Ishikawa (cell line): ENCODE measurements around the gene MTAP.
A peak's percentile ranks its signal among the peaks of the same experiment; 100 is the strongest.

Source experiments
- CEBPB ChIP-seq: IDR thresholded peaks from 2 replicates; pipeline ENCODE4 v1.6.1; 2012
- CREB1 ChIP-seq: IDR thresholded peaks from 2 replicates; pipeline ENCODE4 v1.6.1; 2012; ENCODE audit warnings: low read depth
- EGR1 ChIP-seq: IDR thresholded peaks from 2 replicates; pipeline ENCODE4 v1.6.1; 2012
- EP300 ChIP-seq: IDR thresholded peaks from 2 replicates; pipeline ENCODE4 v1.6.1; 2012; ENCODE audit warnings: borderline replicate concordance
- FOXM1 ChIP-seq: IDR thresholded peaks from 2 replicates; pipeline ENCODE4 v1.6.1; 2012; ENCODE audit warnings: low read depth, borderline replicate concordance
- NFIC ChIP-seq: IDR thresholded peaks from 2 replicates; pipeline ENCODE4 v1.6.1; 2012
- RAD21 ChIP-seq: IDR thresholded peaks from 2 replicates; pipeline ENCODE4 v1.6.1; 2012; ENCODE audit warnings: low read depth
- TAF1 ChIP-seq: IDR thresholded peaks from 2 replicates; pipeline ENCODE4 v1.6.1; 2012; ENCODE audit warnings: low read depth, mild to moderate bottlenecking
- TCF12 ChIP-seq: IDR thresholded peaks from 2 replicates; pipeline ENCODE4 v1.6.1; 2012; ENCODE audit warnings: low read depth
- TEAD4 ChIP-seq: IDR thresholded peaks from 2 replicates; pipeline ENCODE4 v1.6.1; 2012
- YY1 ChIP-seq: IDR thresholded peaks from 2 replicates; pipeline ENCODE4 v1.6.1; 2012; ENCODE audit warnings: low read depth
- ZBTB7A ChIP-seq: IDR thresholded peaks from 2 replicates; pipeline ENCODE4 v1.6.1; 2012; ENCODE audit warnings: low read depth
- TF ChIP-seq, protein P1 (sequence below): IDR thresholded peaks from 2 replicates; pipeline ENCODE4 v1.6.1; 2012; ENCODE audit warnings: low read depth, mild to moderate bottlenecking
- TF ChIP-seq, protein P2 (sequence below): IDR thresholded peaks from 2 replicates; pipeline ENCODE4 v1.6.1; 2012
- TF ChIP-seq, protein P3 (sequence below): IDR thresholded peaks from 2 replicates; pipeline ENCODE4 v1.6.1; 2012

MTAP gene

DNA sequence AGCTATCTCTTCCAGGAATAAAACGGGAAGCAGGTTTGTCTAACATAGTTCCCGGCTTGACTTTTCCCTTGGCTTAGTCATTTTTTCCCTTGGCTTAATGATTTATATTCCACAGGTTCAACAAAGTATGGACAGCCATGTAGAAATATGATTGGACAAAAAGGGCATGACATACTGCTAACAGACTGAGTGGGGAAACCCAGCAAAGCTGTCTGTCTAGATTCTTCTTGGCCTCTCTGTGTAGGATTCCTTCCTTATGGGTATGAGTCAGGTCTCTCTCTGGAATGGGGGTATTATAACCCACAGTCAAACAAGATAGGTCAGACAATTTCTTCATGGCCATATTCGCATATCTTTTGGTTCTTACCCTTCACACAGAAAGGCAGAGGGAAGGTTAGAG is 5.7 kb upstream of the MTAP start:
- TF ChIP-seq RAD21 (no peak), CEBPB (no peak), EGR1 (no peak), TAF1 (no peak), EP300 (no peak), TCF12 (no peak), FOXM1 (no peak), CREB1 (no peak), TEAD4 (no peak), ZBTB7A (no peak), NFIC (no peak), YY1 (no peak)
- TF ChIP-seq, protein P1, sequence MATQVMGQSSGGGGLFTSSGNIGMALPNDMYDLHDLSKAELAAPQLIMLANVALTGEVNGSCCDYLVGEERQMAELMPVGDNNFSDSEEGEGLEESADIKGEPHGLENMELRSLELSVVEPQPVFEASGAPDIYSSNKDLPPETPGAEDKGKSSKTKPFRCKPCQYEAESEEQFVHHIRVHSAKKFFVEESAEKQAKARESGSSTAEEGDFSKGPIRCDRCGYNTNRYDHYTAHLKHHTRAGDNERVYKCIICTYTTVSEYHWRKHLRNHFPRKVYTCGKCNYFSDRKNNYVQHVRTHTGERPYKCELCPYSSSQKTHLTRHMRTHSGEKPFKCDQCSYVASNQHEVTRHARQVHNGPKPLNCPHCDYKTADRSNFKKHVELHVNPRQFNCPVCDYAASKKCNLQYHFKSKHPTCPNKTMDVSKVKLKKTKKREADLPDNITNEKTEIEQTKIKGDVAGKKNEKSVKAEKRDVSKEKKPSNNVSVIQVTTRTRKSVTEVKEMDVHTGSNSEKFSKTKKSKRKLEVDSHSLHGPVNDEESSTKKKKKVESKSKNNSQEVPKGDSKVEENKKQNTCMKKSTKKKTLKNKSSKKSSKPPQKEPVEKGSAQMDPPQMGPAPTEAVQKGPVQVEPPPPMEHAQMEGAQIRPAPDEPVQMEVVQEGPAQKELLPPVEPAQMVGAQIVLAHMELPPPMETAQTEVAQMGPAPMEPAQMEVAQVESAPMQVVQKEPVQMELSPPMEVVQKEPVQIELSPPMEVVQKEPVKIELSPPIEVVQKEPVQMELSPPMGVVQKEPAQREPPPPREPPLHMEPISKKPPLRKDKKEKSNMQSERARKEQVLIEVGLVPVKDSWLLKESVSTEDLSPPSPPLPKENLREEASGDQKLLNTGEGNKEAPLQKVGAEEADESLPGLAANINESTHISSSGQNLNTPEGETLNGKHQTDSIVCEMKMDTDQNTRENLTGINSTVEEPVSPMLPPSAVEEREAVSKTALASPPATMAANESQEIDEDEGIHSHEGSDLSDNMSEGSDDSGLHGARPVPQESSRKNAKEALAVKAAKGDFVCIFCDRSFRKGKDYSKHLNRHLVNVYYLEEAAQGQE, result no peak
- TF ChIP-seq, protein P2, sequence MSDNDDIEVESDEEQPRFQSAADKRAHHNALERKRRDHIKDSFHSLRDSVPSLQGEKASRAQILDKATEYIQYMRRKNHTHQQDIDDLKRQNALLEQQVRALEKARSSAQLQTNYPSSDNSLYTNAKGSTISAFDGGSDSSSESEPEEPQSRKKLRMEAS, result no peak
- TF ChIP-seq, protein P3, sequence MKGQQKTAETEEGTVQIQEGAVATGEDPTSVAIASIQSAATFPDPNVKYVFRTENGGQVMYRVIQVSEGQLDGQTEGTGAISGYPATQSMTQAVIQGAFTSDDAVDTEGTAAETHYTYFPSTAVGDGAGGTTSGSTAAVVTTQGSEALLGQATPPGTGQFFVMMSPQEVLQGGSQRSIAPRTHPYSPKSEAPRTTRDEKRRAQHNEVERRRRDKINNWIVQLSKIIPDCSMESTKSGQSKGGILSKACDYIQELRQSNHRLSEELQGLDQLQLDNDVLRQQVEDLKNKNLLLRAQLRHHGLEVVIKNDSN, result no peak

DNA sequence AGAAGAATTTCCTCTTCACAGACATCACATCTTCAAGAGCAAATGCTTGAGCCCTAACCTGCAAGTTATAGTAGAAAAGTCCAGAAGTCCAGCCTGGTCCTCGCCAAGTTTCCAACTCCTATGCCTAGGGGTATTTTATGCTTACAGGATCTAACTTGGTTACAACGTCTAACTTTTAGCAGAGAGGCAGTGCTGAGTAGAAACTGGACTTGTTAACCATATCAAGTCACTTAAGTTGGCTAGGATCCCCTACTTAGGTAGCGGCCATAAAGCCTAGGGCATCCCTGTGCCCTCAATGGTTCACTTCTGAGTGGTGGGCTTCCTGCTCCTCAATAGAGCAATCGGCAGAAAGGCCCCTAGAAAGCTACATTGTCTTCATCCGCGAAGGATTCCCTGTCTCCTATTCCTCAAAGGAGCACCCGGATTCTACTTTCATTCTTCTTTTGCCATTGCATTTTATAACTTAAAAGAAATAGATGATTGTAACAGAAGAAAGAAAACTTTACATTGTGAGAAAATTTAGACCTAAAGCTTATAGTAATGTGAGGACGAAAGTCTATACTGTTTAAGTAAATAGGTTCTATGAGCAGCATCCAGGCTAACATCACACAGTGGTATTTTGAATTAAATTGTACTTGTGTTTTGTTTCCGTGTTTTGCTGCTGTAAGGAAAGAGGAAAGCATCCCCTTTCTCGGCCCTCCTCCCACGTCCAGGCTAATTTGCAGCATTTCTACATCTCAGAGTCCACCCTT is 1.3 kb upstream of the MTAP start:
- no peak for TF ChIP-seq TEAD4
- no peak for TF ChIP-seq NFIC
- no peak for TF ChIP-seq TCF12
- no peak for TF ChIP-seq CEBPB
- TF ChIP-seq EGR1, result no peak
- TF ChIP-seq ZBTB7A, result no peak
- no peak for TF ChIP-seq YY1
- TF ChIP-seq, protein P2, result no peak
- TF ChIP-seq, protein P1, result no peak
- TF ChIP-seq, protein P3, result no peak
- no peak for TF ChIP-seq CREB1
- TF ChIP-seq TAF1, result no peak
- no peak for TF ChIP-seq FOXM1

DNA sequence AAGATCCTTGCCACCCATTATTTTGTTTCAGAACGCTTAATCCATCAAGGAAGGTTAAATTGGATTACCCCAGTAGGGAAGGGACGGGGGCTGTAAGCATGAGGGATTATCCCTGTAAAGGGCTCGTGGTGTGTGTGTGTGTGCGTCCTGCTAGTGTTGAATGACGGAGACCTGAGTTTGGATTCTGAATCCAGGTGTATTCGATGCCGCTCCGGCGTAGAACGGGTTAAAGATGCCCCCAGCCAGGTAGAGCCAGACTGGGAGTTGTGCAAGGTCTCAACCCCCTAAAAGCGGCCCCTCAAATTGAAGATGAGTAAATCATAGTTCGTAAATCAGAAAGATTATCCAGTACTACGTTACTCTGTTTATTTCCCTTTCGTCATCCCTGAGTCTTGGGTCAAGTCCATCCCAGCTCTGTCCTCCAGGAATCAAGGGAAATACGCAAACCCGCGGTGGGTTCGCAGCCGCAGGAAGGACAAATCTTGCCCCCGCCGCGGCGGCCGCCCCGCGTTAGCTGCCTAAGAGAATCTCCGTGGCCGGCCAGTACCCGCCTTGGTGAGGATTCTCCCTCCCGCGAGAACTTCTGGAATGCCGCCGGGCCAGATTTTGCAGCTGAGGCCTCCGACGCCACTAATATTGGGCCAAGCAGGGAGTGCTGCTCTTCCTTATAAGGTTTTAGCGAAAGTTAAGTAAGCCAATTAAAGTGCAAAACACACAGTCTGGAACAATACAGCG is 586 bp upstream of the MTAP start:
- 0 out of 2 replicates have a peak, but pooled peaks have one; percentile 63 for TF ChIP-seq TCF12
- TF ChIP-seq RAD21, result no peak
- TF ChIP-seq EP300, result peak; percentile 54; the same call in 1 of the 2 replicates
- TF ChIP-seq ZBTB7A, result no peak
- TF ChIP-seq TEAD4, result peak; percentile 91
- 0 out of 2 replicates have a peak, but pooled peaks have one; percentile 47 for TF ChIP-seq TAF1
- TF ChIP-seq EGR1, result no peak
- TF ChIP-seq NFIC, result no peak
- TF ChIP-seq FOXM1, result no peak
- no peak for TF ChIP-seq CEBPB
- TF ChIP-seq, protein P1, result 0 out of 2 replicates have a peak, but pooled peaks have one; percentile 6
- TF ChIP-seq, protein P2, result no peak; the same call in 1 of the 2 replicates
- TF ChIP-seq, protein P3, result no peak
- TF ChIP-seq YY1, result 0 out of 2 replicates have a peak, but pooled peaks have one; percentile 40
- 0 out of 2 replicates have a peak, but pooled peaks have one; percentile 29 for TF ChIP-seq CREB1
